RWPE1 (cell line): ENCODE measurements around the gene FURIN.

Experiments used
- CTCF ChIA-PET: fragments of 350-600 bp; sonication (Branson Sonifier 250); formaldehyde crosslinking; extraction: SDS; loops from one replicate; lab custom pipeline; 2021; lab: Yijun Ruan, JAX
- POLR2A ChIA-PET: fragments of 400-600 bp; formaldehyde crosslinking; extraction: SDS; loops from one replicate; lab custom pipeline; 2020; ENCODE audit warnings: antibody characterized with exemption; ENCODE audit not compliant: low non-redundant PET; lab: Yijun Ruan, JAX
- DNase-seq: peaks from one replicate; pipeline ENCODE4 v3.0.0; 2012; ENCODE audit warnings: low spot score
- H3K27ac ChIP-seq: fragments of 450-650 bp; 2 replicates; pipeline ENCODE4 v1.5.1; 2017
- TF ChIP-seq, protein P1 (sequence below): fragments of 450-650 bp; conservative IDR thresholded peaks from 2 replicates; pipeline ENCODE4 v1.5.1; 2017; ENCODE audit warnings: low read depth, mild to moderate bottlenecking

The FURIN gene

DNA sequence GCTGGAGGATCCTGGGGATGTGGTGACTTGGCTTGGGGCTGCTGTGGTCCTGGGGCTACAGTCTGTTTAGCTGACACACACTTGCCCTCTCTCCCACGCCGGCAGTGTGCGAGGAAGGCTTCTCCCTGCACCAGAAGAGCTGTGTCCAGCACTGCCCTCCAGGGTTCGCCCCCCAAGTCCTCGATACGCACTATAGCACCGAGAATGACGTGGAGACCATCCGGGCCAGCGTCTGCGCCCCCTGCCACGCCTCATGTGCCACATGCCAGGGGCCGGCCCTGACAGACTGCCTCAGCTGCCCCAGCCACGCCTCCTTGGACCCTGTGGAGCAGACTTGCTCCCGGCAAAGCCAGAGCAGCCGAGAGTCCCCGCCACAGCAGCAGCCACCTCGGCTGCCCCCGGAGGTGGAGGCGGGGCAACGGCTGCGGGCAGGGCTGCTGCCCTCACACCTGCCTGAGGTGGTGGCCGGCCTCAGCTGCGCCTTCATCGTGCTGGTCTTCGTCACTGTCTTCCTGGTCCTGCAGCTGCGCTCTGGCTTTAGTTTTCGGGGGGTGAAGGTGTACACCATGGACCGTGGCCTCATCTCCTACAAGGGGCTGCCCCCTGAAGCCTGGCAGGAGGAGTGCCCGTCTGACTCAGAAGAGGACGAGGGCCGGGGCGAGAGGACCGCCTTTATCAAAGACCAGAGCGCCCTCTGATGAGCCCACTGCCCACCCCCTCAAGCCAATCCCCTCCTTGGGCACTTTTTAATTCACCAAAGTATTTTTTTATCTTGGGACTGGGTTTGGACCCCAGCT is 13.0 kb downstream of the FURIN start:
- TF ChIP-seq, protein P1, sequence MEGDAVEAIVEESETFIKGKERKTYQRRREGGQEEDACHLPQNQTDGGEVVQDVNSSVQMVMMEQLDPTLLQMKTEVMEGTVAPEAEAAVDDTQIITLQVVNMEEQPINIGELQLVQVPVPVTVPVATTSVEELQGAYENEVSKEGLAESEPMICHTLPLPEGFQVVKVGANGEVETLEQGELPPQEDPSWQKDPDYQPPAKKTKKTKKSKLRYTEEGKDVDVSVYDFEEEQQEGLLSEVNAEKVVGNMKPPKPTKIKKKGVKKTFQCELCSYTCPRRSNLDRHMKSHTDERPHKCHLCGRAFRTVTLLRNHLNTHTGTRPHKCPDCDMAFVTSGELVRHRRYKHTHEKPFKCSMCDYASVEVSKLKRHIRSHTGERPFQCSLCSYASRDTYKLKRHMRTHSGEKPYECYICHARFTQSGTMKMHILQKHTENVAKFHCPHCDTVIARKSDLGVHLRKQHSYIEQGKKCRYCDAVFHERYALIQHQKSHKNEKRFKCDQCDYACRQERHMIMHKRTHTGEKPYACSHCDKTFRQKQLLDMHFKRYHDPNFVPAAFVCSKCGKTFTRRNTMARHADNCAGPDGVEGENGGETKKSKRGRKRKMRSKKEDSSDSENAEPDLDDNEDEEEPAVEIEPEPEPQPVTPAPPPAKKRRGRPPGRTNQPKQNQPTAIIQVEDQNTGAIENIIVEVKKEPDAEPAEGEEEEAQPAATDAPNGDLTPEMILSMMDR = no peak
- POLR2A ChIA-PET = no interaction called here
- no peak for DNase-seq
- CTCF ChIA-PET = interaction anchor here (1.1 kb wide), 1 partner anchor 234 kb away, joined by 3 read pairs; no protein-coding TSS in a partner anchor
- H3K27ac ChIP-seq = peak overlapping the region; percentile 52

DNA sequence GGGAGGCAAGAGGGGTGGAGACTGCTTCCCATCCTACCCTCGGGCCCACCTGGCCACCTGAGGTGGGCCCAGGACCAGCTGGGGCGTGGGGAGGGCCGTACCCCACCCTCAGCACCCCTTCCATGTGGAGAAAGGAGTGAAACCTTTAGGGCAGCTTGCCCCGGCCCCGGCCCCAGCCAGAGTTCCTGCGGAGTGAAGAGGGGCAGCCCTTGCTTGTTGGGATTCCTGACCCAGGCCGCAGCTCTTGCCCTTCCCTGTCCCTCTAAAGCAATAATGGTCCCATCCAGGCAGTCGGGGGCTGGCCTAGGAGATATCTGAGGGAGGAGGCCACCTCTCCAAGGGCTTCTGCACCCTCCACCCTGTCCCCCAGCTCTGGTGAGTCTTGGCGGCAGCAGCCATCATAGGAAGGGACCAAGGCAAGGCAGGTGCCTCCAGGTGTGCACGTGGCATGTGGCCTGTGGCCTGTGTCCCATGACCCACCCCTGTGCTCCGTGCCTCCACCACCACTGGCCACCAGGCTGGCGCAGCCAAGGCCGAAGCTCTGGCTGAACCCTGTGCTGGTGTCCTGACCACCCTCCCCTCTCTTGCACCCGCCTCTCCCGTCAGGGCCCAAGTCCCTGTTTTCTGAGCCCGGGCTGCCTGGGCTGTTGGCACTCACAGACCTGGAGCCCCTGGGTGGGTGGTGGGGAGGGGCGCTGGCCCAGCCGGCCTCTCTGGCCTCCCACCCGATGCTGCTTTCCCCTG is 13.8 kb downstream of the FURIN start:
- H3K27ac ChIP-seq = peak overlapping the region; percentile 52
- ChIA-PET CTCF (interaction anchor here (1.1 kb wide), 1 partner anchor 234 kb away, joined by 3 read pairs; no protein-coding TSS in a partner anchor), POLR2A (no interaction called here)
- TF ChIP-seq, protein P1 = no peak
- DNase-seq = no peak

DNA sequence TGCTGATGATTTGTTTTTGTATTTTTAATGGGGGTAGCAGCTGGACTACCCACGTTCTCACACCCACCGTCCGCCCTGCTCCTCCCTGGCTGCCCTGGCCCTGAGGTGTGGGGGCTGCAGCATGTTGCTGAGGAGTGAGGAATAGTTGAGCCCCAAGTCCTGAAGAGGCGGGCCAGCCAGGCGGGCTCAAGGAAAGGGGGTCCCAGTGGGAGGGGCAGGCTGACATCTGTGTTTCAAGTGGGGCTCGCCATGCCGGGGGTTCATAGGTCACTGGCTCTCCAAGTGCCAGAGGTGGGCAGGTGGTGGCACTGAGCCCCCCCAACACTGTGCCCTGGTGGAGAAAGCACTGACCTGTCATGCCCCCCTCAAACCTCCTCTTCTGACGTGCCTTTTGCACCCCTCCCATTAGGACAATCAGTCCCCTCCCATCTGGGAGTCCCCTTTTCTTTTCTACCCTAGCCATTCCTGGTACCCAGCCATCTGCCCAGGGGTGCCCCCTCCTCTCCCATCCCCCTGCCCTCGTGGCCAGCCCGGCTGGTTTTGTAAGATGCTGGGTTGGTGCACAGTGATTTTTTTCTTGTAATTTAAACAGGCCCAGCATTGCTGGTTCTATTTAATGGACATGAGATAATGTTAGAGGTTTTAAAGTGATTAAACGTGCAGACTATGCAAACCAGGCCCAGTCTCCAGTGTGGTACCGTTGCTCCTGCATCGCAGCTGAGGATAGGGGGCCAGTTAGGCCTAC is 14.6 kb downstream of the FURIN start:
- CTCF ChIA-PET = no interaction called here
- no peak for DNase-seq
- POLR2A ChIA-PET = no interaction called here
- H3K27ac ChIP-seq = peak overlapping the region; percentile 52
- TF ChIP-seq, protein P1 = no peak

DNA sequence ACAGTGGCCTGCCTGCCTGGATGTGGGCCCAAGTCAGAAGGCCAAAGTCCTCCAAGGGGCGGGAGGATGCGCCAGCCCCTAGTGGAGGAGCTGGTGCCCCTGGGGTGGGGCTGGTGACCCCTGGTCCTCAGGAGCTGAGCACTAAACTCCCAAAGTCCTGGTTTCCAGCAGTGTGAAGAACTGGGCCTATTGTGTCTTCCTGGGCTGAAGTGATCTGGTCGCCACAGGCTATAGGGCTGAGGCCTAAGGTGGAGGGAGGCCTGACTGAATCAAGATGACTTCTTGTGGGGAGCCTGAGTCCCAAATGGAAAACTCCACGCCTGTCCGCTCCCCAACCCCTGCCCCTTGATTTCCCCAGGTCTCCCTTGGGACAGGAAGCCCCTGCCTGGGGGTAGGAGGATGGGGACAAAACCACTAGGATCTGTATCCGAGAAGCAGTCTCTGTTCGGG is 15.2 kb downstream of the FURIN start:
- ChIA-PET POLR2A (no interaction called here), CTCF (interaction anchor here (0.5 to 3.8 kb wide), 2 partner anchors 123 to 235 kb away, joined by 3 to 35 read pairs; no protein-coding TSS in a partner anchor)
- H3K27ac ChIP-seq = peak overlapping the region; percentile 52
- TF ChIP-seq, protein P1 = no peak
- DNase-seq = no peak

DNA sequence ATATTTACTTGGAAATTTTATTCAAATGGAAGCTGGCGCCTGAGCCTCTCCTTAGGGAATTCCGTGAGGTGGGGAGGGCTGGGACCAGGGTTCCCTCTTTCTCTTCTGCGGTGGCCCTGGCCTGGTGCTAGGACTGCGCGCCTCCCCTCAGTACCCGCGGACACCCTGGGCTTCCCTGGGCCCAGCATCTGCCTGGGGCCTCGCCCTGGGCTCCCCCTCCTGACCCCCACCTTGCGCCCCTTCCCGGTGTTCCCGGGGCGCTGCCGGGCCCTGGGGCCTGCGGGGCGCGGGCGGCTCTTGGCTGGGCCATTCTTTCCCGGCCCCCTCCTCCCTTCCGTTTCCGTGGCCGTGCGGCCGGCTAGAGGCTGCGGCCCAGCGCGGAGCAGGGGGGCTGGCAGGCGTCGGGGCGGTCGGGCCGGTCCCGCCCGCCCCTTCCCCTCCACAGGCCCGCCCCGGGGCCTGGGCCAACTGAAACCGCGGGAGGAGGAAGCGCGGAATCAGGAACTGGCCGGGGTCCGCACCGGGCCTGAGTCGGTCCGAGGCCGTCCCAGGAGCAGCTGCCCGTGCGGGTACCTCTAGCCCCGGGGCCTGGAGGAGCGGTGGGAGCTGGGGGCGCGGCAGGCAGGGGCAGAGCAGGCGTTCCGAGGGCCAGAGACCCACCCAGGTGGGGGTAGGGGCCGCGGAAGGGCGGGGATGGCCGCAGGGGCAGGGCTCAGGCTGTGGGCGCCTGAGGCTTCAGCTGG is 15.8 kb downstream of the FURIN start, which contains the start of gene FES:
FES (plus strand) TSS at position 529 of the 743 bp plus-strand sequence. CDS start 542 bp downstream, outside the sequence.
- peak within 1 kb of the TSS; percentile 52 for H3K27ac ChIP-seq
- CTCF ChIA-PET = interaction anchor here (0.5 to 3.8 kb wide), 2 partner anchors 124 to 236 kb away, joined by 3 to 35 read pairs; no protein-coding TSS in a partner anchor

More for the DNA sequence above, 15.8 kb downstream of the FURIN start, which contains the start of gene FES:
- no peak for DNase-seq
- POLR2A ChIA-PET = no interaction called here
- TF ChIP-seq, protein P1 = no peak
